ENCODE measurements around the gene MYO6.

The MYO6 gene

DNA sequence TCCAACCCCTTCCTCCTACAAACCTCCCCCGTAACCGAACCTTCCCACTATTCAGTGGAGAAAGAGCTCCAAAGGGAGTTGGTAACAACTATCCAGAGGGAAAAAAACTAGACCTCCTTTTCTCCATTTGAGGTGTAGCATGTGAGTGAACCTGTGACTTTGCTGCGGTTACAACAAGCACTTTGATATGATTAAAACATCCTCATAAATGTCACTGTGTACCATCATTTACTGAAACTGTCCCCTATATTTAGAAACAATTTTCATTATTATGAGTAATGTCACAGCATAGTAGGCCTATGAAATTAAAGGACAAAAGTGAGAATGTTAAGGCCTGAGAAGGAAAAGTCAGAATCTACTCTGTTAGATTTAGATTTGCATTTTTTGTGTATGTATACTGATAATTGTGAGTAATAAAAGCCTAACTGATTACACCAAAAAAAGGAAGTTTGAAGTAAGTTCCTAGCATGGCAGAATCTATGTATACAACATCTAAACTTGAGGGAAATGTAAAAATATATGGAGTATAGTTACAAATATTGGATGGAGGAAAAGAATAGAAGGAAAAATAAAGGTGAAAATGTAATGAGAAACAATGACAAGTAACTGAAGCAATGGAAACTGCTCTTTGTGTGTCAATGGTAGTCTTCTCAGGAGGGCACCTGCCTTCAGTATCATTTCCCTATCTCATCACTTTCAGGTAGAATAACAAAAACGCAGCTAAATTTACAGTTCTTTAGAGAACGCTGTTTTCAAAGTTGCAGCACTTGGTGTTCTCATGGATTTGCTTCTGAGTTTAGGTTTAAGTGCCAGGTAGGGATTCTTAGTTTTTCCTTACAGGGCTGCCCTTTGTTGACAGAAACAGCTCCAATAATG lies 177.5 kb downstream of the MYO6 start:
- Histone ChIP-seq H3K79me2 (ENCODE audit: insufficient read depth, low read length) (no peaks in the 10 kb centered on the region), H2AFZ (ENCODE audit: low read depth, low read length) (no peak overlapping the region), H3K36me3 (ENCODE audit: insufficient read depth, low read length) (no peaks in the 10 kb centered on the region), H3K4me3 (ENCODE audit: low read depth in 1 of 2, low read length in 2 of 2) (no peak overlapping the region), H3K4me2 (ENCODE audit: insufficient read depth, low read length) (no peak overlapping the region), H3K27me3 (ENCODE audit: insufficient read depth, low read length, poor library complexity) (no peaks in the 10 kb centered on the region), H3K9me3 (ENCODE audit: insufficient read depth, low read length, severe bottlenecking) (no peaks in the 10 kb centered on the region), H4K20me1 (ENCODE audit: insufficient read depth, low read length) (no peaks in the 10 kb centered on the region), H3K4me1 (ENCODE audit: insufficient read depth, low read length) (no peaks in the 10 kb centered on the region), H3K9ac (ENCODE audit: low read depth, low read length) (no peak overlapping the region), H3K27ac (ENCODE audit: low read length) (no peak overlapping the region)
- TF ChIP-seq EZH2 (IDR thresholded peaks at IDR 0.05; ENCODE audit: borderline replicate concordance, low read depth, low read length, severe bottlenecking), result no peak
- TF ChIP-seq, protein P1, sequence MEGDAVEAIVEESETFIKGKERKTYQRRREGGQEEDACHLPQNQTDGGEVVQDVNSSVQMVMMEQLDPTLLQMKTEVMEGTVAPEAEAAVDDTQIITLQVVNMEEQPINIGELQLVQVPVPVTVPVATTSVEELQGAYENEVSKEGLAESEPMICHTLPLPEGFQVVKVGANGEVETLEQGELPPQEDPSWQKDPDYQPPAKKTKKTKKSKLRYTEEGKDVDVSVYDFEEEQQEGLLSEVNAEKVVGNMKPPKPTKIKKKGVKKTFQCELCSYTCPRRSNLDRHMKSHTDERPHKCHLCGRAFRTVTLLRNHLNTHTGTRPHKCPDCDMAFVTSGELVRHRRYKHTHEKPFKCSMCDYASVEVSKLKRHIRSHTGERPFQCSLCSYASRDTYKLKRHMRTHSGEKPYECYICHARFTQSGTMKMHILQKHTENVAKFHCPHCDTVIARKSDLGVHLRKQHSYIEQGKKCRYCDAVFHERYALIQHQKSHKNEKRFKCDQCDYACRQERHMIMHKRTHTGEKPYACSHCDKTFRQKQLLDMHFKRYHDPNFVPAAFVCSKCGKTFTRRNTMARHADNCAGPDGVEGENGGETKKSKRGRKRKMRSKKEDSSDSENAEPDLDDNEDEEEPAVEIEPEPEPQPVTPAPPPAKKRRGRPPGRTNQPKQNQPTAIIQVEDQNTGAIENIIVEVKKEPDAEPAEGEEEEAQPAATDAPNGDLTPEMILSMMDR (IDR thresholded peaks at IDR 0.05; ENCODE audit: borderline replicate concordance, extremely low read depth, low read length, poor library complexity, severe bottlenecking), result no peak
- no peak for ATAC-seq (ENCODE audit: insufficient read depth, low read depth)
- no peak for DNase-seq

DNA sequence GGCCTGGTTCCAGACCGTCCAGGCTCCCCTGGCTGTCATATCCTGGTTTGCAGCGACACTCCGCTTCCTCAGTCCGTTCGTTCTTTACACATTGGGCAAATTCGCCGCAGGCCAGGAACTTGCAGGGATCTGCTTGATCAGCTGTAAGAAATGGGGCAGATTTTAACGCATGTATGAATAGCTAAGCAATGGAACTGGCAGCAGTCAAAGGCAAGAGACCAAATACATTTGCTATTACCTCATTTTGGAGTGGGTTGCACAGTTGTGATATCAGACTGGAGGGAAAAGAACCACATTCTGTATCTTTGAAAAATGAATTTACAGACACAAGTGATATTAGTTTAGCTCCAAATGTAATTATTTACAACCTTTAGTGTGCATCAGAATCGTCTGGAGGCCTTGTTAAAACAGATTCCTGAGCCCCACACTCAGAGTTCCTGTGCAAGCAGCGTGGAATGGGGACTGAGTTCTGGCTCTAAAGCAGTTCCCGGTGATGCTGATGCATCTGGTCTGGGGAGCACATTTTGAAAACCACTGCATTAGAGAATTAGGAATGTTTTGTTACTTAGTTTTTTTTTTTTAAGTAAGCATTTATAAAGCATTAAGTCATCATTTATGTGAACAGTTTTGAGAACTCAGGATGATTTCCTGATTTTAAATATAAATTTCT lies 182.1 kb downstream of the MYO6 start:
- no peaks in the 10 kb centered on the region for H3K4me1 ChIP-seq (ENCODE audit: insufficient read depth, low read length)
- H3K9ac ChIP-seq (ENCODE audit: low read depth, low read length), result no peak overlapping the region
- no peak overlapping the region for H2AFZ ChIP-seq (ENCODE audit: low read depth, low read length)
- no peak overlapping the region for H3K27ac ChIP-seq (ENCODE audit: low read length)
- DNase-seq, result no peak
- no peak for TF ChIP-seq EZH2 (IDR thresholded peaks at IDR 0.05; ENCODE audit: borderline replicate concordance, low read depth, low read length, severe bottlenecking)
- TF ChIP-seq, protein P1 (IDR thresholded peaks at IDR 0.05; ENCODE audit: borderline replicate concordance, extremely low read depth, low read length, poor library complexity, severe bottlenecking), result no peak
- no peaks in the 10 kb centered on the region for H3K79me2 ChIP-seq (ENCODE audit: insufficient read depth, low read length)
- H3K27me3 ChIP-seq (ENCODE audit: insufficient read depth, low read length, poor library complexity), result no peaks in the 10 kb centered on the region
- H3K4me2 ChIP-seq (ENCODE audit: insufficient read depth, low read length), result no peak overlapping the region
- H3K9me3 ChIP-seq (ENCODE audit: insufficient read depth, low read length, severe bottlenecking), result no peaks in the 10 kb centered on the region
- no peaks in the 10 kb centered on the region for H4K20me1 ChIP-seq (ENCODE audit: insufficient read depth, low read length)
- no peaks in the 10 kb centered on the region for H3K36me3 ChIP-seq (ENCODE audit: insufficient read depth, low read length)
- no peak for ATAC-seq (ENCODE audit: insufficient read depth, low read depth)
- H3K4me3 ChIP-seq (ENCODE audit: low read depth in 1 of 2, low read length in 2 of 2), result no peak overlapping the region

DNA sequence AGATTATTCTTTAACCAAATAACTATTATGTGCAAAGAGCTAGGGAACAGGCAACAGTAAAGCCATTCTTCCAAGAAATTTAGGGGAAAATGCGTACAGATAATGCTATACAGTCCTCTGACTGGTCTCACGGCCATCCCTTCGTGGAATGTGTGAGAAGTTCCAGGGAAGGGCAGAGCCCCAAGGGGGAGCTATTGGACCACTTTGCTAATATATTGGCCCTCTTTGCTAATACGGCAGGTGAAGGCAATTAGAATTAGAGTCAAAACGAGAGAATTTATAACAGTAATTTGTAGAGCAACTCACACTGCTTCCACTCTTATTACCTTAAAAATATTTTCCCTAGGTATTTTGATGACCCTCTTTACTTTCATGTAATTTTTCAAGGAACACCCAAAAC lies 183.0 kb downstream of the MYO6 start:
- Histone ChIP-seq H3K4me1 (ENCODE audit: insufficient read depth, low read length) (no peaks in the 10 kb centered on the region), H3K4me3 (ENCODE audit: low read depth in 1 of 2, low read length in 2 of 2) (no peak overlapping the region), H4K20me1 (ENCODE audit: insufficient read depth, low read length) (no peaks in the 10 kb centered on the region), H3K36me3 (ENCODE audit: insufficient read depth, low read length) (no peaks in the 10 kb centered on the region), H3K27me3 (ENCODE audit: insufficient read depth, low read length, poor library complexity) (no peaks in the 10 kb centered on the region), H2AFZ (ENCODE audit: low read depth, low read length) (no peak overlapping the region), H3K4me2 (ENCODE audit: insufficient read depth, low read length) (no peak overlapping the region), H3K9me3 (ENCODE audit: insufficient read depth, low read length, severe bottlenecking) (no peaks in the 10 kb centered on the region), H3K27ac (ENCODE audit: low read length) (no peak overlapping the region), H3K9ac (ENCODE audit: low read depth, low read length) (no peak overlapping the region), H3K79me2 (ENCODE audit: insufficient read depth, low read length) (no peaks in the 10 kb centered on the region)
- no peak for TF ChIP-seq EZH2 (IDR thresholded peaks at IDR 0.05; ENCODE audit: borderline replicate concordance, low read depth, low read length, severe bottlenecking)
- TF ChIP-seq, protein P1 (IDR thresholded peaks at IDR 0.05; ENCODE audit: borderline replicate concordance, extremely low read depth, low read length, poor library complexity, severe bottlenecking), result peak; percentile 56
- no peak for ATAC-seq (ENCODE audit: insufficient read depth, low read depth)
- DNase-seq, result peak; percentile 11
